Upper lobe of right lung (tissue), 1 donor: ENCODE measurements around the gene BCL6B. TPM values are rescaled to one million over a fixed set of nuclear protein-coding genes. Genes with fewer than 3 reads are reported as not detected.
A peak's percentile ranks its signal among the peaks of the same experiment; 100 is the strongest.

ENCODE experiments used
- ATAC-seq: fragments of 200-7000 bp; cut with Tn5 transposase; one replicate; pipeline ENCODE4 v1.9.1; 2020; ENCODE audit warnings: mild to moderate bottlenecking, moderate library complexity
- DNase-seq: peaks from one replicate; pipeline ENCODE4 v3.0.0-alpha.2; 2020
- H3K27ac ChIP-seq: fragments of 200-600 bp; one replicate; pipeline ENCODE4 v1.8.0; 2022
- H3K27me3 ChIP-seq: fragments of 200-600 bp; one replicate; pipeline ENCODE4 v1.8.0; 2022; ENCODE audit warnings: mild to moderate bottlenecking
- H3K36me3 ChIP-seq: fragments of 200-600 bp; one replicate; pipeline ENCODE4 v1.8.0; 2022
- H3K4me1 ChIP-seq: fragments of 200-600 bp; one replicate; pipeline ENCODE4 v1.8.0; 2022
- H3K4me3 ChIP-seq: fragments of 200-600 bp; one replicate; pipeline ENCODE4 v1.8.0; 2022; ENCODE audit warnings: mild to moderate bottlenecking
- H3K9me3 ChIP-seq: fragments of 200-600 bp; one replicate; pipeline ENCODE4 v1.8.0; 2022
- intact Hi-C: fragments of 100-400 bp; cut with DNase I; formaldehyde crosslinking; loops from one replicate; pipeline ENCODE4 v1.11.0; 2022
- total RNA-seq: library from RNA; stranded (reverse); fragmentation: NEBNext Ultra II Directional; extraction: Animal tissue kit (Norgen Biotek cat#: 25700); gene quantifications from one replicate; pipeline ENCODE4 v1.2.1, GENCODE V29; 2021
- TF ChIP-seq, protein P1 (sequence below): fragments of 200-600 bp; IDR thresholded peaks from one replicate; pipeline ENCODE4 v1.8.0; 2022; ENCODE audit warnings: antibody characterized with exemption
- donor health status: DM: no; HTN: yes; CAD: no; lungs with severe emphysema.

Gene BCL6B
- total RNA-seq, 1 donor from 2014 or later, result 42.6 TPM

DNA sequence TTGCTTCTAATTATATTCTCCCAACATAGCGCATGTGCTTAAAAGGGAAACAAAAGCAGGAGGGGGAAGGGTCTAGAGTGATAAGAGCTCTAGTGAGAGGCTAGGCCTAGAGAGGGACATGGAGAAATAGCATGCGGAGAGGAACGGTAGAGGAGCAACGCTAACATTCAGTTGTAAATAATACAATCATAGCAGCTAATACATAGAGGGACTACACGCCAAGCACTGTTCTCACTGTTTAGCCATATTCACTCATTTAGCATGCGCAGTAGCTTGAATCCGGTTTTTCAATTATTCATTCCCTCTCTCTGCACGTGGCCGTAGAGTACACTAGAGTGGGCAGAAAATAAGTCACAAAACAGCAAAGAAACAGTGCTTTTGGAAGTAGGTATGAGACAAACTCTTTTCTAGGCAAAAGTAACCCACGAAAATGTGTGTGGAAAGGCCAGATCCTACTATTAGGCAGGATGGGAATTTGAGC lies 28.7 kb upstream of the BCL6B start:
- intact Hi-C loops, result no loop called here
- Histone ChIP-seq H3K9me3 (no peaks in the 10 kb centered on the region), H3K27me3 (no peaks in the 10 kb centered on the region), H3K27ac (no peak overlapping the region), H3K36me3 (no peaks in the 10 kb centered on the region), H3K4me3 (no peak overlapping the region), H3K4me1 (peaks cover 3% of the 10 kb centered on the region)
- no peak for ATAC-seq
- no peak for DNase-seq
- TF ChIP-seq, protein P1, sequence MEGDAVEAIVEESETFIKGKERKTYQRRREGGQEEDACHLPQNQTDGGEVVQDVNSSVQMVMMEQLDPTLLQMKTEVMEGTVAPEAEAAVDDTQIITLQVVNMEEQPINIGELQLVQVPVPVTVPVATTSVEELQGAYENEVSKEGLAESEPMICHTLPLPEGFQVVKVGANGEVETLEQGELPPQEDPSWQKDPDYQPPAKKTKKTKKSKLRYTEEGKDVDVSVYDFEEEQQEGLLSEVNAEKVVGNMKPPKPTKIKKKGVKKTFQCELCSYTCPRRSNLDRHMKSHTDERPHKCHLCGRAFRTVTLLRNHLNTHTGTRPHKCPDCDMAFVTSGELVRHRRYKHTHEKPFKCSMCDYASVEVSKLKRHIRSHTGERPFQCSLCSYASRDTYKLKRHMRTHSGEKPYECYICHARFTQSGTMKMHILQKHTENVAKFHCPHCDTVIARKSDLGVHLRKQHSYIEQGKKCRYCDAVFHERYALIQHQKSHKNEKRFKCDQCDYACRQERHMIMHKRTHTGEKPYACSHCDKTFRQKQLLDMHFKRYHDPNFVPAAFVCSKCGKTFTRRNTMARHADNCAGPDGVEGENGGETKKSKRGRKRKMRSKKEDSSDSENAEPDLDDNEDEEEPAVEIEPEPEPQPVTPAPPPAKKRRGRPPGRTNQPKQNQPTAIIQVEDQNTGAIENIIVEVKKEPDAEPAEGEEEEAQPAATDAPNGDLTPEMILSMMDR, result no peak

DNA sequence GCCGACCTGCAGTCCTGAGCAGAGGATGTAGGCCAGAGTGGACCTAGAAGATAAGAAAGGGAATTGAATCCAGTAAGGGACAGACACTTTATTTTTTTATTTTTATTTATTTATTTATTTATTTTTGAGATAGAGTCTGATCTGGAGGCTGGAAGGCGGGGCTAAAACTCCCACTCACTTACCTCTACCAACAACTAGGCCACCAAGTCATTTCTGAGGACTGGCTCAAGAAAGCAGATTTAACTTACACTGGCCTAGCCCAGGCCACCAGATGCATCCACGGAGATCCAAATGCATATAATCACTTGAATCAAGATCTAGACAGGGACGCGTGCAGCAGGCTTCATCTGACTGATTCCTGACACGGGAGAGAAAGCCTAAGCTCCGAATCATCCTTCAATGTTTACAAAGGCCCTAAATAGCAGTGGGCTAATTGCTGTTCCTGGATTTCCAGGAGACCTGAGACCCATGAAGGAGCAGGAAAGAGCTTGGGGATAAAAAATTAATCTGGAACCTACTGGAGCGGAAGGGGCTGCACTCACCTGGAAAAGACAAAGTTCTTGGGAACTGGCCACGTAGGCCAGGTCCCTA lies 28.1 kb upstream of the BCL6B start:
- intact Hi-C loops, result no loop called here
- DNase-seq, result no peak
- peaks cover 6% of the 10 kb centered on the region for H3K36me3 ChIP-seq

DNA sequence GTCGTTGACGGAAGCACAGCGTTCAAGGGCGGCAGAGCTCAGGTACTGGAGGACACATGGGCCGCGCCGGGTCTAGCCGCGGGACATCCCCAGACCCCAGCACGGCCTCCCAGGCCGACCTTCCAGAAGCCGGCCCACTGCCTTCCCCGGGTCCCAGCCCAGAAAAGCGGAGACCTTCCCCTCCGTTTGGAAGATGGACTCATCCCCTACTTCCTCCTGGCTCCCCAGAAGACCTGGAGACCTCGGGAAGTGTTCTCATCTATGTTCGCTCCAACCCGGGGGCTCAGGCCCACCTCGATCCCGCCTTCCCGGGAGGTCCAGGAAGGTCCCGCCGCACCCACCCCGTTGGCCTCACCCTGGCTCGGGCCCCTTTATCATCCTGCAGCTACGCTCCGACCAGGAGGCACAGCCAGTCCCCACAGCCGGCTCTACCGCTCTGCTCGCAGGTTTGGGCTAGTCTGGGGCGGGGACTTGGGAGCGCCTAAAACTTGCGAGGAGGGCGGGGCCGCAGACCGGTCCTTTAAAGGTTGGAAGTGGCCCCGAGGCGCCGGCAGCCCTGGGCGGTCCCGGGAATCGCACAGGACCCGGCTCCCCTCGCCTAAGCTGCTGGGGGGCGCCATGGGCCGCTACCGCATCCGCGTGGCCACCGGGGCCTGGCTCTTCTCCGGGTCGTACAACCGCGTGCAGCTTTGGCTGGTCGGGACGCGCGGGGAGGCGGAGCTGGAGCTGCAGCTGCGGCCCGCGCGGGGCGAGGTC lies 27.2 kb upstream of the BCL6B start, which contains the start of gene ALOX12:
ALOX12 (plus strand) TSS at position 550 of the 756 bp plus-strand sequence; CDS start at position 619, 69 bp downstream.
- intact Hi-C loops, result no loop called here
- DNase-seq (no peak), ATAC-seq (peak; percentile 74)
- H3K4me1 ChIP-seq, result peaks cover 3% of the 10 kb centered on the region
- H3K27ac ChIP-seq, result no peak within 1 kb of the TSS
- no peaks in the 10 kb centered on the region for H3K9me3 ChIP-seq
- no peaks in the 10 kb centered on the region for H3K27me3 ChIP-seq
- peaks cover 10% of the 10 kb centered on the region for H3K36me3 ChIP-seq
- H3K4me3 ChIP-seq, result peak within 1 kb of the TSS; percentile 19
- TF ChIP-seq, protein P1, result no peak

More for the DNA sequence above, 28.1 kb upstream of the BCL6B start:
- no peaks in the 10 kb centered on the region for H3K27me3 ChIP-seq
- H3K4me1 ChIP-seq, result peaks cover 3% of the 10 kb centered on the region
- TF ChIP-seq, protein P1, result no peak
- no peaks in the 10 kb centered on the region for H3K9me3 ChIP-seq
- H3K27ac ChIP-seq, result no peak overlapping the region
- ATAC-seq, result no peak
- H3K4me3 ChIP-seq, result no peak overlapping the region

DNA sequence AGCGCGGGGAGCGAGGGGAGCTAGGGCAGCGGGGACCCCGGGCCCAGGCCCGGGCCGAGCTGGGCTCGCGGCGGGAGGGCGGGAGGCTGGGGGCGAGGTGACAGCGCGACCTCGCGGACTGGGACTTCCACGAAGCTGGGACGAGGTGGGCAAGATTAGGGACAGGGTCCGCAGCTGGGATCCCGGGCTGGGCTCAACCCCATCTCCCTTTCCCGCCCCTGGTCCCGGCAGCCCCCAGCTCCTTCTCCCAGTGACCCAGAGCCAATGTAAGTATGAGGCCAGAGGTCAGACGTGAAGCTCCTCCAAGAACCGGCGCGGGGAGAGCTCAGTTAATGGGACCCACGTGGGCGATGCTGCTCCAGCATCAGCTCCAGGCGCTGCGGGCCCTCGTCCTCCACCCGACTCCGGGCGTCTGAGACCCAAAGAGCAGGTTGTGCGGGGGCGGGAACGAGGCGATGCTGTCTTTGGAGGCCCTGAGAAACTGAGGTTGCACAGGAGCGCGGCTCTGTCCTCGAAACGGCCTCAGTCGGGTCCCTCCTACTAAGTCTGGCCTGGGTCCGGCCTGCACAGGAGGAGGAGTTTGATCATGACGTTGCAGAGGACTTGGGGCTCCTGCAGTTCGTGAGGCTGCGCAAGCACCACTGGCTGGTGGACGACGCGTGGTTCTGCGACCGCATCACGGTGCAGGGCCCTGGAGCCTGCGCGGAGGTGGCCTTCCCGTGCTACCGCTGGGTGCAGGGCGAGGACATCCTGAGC lies 26.4 kb upstream of the BCL6B start:
- ATAC-seq, result peak; percentile 4
- DNase-seq, result no peak
- intact Hi-C loops, result no loop called here
- Histone ChIP-seq H3K27me3 (no peaks in the 10 kb centered on the region), H3K9me3 (no peaks in the 10 kb centered on the region), H3K4me1 (peaks cover 3% of the 10 kb centered on the region), H3K4me3 (no peak overlapping the region), H3K36me3 (peaks cover 17% of the 10 kb centered on the region), H3K27ac (no peak overlapping the region)
- TF ChIP-seq, protein P1, result no peak

DNA sequence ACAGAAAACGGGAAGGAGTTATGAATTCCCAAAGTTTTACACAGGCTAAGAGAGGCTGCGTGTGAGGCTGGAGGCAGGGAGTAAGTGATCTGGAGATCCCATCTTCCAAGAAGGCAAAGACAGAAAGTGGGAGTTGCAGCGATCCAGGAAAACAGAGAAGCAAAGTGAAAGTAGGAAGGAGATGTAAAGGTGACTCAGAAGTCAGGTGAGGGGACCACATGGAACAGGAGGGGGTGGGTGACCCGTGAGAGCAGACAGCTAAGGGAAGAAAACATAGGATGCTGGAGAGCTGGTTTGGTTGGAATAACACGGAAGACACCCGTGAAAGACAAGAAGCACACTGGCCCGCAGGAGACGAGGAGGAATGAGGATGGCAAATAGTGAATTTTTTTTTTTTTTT lies 25.7 kb upstream of the BCL6B start:
- H3K4me1 ChIP-seq, result peaks cover 3% of the 10 kb centered on the region
- ATAC-seq (no peak), DNase-seq (no peak)
- peaks cover 25% of the 10 kb centered on the region for H3K36me3 ChIP-seq
- no peak overlapping the region for H3K4me3 ChIP-seq
- TF ChIP-seq, protein P1, result no peak
- H3K27me3 ChIP-seq, result no peaks in the 10 kb centered on the region
- intact Hi-C loops, result no loop called here
- H3K27ac ChIP-seq, result no peak overlapping the region
- no peaks in the 10 kb centered on the region for H3K9me3 ChIP-seq
